Esophagus mucosa (tissue), 1 donor: Measurements from ENCODE around the gene ZBTB46. TPM values are rescaled to one million over a fixed set of nuclear protein-coding genes. Genes with fewer than 3 reads are reported as not detected.
A peak's percentile ranks its signal among the peaks of the same experiment; 100 is the strongest.
"Not testable (repeated sequence)": the region's sequence is repeated elsewhere in the genome, so short reads cannot be mapped to it uniquely, and the experiment has no call there.

Experiments used
- ATAC-seq: fragments of 200-7000 bp; cut with Tn5 transposase; one replicate; pipeline ENCODE4 v1.9.1; 2020
- total RNA-seq: library from RNA; stranded (reverse); gene quantifications from one replicate; pipeline ENCODE4 v1.2.4, GENCODE V29; 2023
- donor health status: DM: yes; HTN: yes; CAD: no.

The ZBTB46 gene
- total RNA-seq, 1 donor from 2014 or later: 1.7 TPM

DNA sequence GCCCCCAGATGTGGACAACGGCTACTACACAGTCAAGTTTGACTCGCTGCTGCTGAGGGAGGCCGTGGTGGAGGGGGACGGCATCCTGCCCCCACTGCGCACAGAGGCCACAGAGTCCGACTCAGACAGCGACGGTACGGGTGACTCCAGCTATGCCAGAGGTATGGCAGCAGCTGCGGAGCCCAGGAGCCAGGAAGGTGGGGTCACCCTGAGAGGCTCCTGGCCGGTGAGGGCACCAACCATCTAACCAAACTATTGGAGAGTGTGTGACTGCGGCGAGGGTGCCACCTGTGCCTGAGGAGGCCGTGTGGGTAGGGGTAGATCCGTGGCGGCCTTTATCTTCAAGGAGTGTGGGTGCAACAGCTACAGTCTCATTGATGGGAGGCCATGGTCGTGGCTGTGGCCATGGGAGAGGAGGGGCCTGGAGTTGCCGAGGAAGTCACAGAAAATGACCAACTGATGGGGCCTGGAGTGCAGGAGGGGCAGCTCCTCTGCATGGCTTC, 97.4 kb downstream of the ZBTB46 start:
- ATAC-seq: no peak

DNA sequence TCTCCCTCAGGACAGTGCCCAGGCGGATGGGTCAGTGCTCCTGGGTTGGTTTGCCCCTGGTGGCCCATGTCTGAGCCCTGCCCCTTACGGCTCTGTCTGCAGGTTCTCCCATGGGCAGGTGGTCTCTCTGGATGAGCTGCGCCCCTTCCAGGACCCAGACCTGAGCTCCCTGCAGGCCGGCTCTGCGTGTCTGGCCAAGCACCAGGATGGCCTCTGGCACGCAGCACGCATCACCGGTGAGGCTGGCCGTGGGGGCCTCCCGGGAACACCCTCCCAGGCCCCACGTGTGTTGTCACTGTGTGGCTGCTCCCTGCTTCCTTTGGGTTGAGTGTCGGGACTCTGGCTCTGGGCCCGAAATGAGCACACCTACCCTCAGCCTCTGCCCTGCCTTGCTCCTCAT, 97.9 kb downstream of the ZBTB46 start:
- no peak for ATAC-seq

DNA sequence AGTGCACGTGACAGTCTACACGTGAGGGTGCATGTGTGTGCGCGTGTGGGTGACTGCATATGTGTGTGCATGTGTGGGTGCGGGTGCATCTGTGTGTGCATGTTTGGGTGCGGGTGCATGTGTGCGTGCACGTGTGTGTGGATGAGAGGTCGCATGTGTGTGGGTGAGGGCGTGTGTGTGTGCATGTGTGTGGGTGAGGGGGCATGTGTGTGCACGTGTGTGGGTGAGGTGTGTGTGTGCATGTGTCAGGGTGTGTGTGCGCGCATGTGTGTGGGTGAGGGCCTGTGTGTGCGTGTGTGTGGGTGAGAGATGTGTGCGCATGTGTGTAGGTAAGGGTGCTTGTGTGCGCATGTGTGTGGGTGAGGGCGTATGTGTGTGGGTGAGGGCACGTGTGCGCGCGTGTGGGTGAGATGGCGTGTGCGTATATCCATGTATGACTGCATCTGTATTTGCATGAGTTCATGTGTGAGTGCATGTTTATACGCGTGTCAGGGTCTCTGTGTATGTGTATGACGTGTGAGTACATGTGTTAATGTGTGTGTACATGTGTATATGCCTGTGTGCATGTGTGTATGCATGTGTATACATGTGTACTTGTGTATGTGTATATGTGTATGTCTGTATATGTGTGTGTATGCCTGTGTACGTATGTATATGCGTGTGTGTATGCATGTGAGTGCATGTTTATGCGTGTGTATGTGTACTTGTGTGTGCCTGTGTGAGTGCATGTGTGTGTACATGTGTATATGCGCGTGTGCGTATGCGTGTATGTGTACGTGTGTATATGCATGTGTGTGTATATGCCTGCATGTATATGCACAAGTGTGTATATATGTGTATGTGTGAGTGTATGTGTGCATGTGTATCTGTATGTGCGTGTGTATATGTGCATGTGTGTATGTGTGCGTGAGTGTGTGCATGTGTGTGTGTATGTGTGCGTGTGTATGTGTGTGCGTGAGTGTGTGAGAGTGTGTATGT, 98.7 kb downstream of the ZBTB46 start:
- no peak for ATAC-seq

DNA sequence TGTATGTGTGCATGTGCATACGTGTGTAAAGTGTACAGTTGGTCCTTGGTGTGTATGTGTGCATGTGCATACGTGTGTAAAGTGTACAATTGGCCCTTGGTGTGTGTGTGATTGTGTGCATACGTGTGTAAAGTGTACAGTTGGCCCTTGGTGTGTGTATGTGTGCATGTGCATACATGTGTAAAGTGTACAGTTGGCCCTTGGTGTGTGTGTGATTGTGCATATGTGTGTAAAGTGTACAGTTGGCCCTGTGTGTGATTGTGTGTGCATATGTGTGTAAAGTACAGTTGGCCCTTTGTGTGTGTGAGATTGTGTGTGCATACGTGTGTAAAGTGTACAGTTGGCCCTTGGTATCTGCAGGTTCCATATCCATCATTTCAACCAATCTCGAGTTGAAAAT, 99.7 kb downstream of the ZBTB46 start:
- no peak for ATAC-seq

DNA sequence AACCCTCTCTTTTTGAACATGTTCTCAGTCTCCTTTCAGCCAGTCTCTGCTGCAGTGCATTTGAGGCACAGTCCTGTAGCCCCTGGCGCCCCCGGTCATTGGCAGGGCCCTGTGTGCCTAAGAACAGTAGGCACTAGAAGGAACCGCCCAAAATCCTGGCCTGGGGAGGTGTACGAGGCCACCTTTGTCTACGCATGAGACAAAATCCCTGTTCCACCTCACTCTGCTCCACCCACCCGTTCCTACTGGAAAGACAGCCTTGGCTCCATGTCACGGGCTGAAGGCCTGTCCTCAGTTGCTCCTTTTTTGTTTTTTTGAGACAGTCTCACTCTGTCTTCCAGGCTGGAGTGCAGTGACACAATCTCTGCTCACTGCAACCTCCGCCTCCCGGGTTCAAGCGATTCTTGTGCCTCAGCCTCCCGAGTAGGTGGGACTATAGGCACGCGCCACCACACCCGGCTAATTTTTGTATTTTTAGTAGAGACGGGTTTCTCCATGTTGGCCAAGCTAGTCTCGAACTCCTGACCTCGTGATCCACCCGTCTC, 100.8 kb downstream of the ZBTB46 start:
- ATAC-seq: not testable (repeated sequence)

DNA sequence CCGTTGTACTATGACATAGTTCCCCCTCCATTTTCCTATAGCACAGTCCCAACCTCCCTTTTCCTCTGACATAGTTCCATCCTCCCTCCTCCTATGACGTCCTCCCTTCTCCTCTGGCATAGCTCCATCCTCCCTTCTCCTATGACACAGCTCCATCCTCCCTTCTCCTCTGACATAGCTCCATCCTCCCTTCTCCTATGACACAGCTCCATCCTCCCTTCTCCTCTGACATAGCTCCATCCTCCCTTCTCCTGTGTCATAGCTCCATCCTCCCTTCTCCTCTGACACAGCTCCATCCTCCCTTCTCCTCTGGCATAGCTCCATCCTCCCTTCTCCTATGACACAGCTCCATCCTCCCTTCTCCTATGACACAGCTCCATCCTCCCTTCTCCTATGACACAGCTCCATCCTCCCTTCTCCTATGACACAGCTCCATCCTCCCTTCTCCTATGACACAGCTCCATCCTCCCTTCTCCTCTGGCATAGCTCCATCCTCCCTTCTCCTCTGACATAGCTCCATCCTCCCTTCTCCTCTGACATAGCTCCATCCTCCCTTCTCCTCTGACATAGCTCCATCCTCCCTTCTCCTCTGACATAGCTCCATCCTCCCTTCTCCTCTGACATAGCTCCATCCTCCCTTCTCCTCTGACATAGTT, 108.0 kb downstream of the ZBTB46 start:
- ATAC-seq: not testable (repeated sequence)

DNA sequence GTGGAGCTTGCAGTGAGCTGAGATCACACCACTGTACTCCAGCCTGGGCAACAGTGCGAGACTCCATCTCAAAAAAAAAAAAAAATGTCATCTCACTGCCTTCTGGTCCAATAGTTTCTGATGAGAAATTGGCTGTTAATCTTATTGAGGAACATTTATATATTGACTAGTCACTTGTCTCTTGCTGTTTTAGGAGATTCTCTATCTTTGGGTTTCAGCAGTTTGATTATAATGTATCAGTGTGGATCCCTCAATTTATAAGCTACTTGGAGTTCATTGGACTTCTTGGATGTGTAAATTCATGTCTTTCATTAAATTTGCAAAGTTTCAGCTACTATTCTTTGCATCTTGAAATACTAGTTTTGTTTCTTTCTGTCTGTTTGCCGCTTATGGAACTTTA, 112.1 kb downstream of the ZBTB46 start:
- ATAC-seq: no peak

DNA sequence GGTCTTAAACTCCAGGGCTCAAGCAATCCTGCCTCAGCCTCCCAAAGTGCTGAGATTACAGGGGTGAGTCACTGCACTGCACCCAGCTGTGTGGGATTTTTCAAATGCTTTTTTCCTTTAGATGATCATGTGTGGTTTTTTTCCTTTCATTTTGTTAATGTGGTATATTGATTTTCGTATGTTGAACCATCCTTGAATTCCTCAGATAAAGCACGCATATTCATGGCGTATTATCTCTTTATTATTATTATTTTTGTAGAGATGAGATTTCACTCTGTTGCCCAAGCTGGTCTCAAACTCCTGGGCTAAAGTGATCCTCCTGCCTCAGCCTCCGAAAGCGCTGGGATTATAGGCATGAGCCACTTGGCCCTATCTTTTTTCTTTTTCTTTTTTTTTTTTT, 116.2 kb downstream of the ZBTB46 start:
- ATAC-seq: no peak

DNA sequence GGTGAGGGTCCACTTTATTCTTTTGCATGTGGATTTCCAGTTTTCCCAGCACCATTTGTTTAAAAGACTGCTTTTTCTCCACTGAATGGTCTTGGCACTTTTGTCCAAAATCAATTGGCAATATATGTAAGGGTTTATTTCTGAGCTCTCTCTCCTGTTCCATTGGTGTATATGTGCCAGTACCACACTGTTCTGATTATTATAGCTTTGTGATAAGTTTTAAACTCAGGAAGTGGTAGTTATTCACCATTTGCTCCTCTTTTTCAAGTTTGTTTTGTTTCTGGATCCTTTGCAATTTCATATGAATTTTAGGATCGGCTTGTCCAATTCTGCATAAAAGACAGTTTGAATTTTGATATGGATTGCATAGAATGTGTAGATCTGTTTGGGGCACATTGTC, 118.9 kb downstream of the ZBTB46 start:
- no peak for ATAC-seq

DNA sequence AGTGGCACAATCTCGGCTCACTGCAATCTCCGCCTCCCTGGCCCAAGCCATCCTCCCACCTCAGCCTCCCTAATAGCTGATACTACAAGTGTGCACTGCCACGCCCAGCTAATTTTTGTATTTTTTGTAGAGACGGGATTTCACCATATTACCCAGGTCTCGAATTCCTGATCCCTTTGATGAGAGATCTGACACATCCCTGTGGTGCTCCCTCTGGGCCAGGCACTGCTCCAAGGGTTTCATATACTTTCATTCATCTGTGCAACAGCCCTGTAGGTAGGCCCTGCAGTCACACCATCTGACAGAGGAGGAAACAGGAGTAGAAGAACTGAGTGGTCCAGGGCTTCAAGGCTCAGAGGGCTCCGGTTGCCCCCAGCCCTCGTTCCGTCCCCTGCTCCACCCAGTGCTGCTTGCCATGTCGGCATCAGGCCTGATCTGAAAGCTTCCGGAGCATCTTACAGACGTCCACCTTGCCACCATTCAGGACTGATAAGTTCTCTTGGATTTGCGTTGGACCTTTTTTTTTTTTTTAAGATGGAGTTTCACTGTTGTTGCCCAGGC, 119.9 kb downstream of the ZBTB46 start:
- ATAC-seq: no peak

DNA sequence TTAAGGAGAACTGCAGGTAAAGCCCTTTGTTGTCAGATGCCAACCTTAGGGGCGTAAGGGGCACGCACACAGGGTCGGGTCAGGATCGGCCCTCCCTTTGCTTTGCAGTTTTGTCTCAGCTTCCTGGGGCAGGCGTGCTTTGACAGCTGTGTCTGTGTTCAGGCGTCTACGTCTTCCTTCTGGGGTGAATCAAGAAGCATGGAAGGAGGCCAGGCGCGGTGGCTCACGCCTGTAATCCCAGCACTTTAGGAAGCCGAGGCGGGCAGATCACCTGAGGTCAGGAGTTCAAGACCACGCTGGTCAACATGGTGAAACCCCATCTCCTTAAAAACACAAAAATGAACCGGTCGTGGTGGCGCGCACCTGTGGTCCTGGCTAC, 121.9 kb downstream of the ZBTB46 start:
- no peak for ATAC-seq

DNA sequence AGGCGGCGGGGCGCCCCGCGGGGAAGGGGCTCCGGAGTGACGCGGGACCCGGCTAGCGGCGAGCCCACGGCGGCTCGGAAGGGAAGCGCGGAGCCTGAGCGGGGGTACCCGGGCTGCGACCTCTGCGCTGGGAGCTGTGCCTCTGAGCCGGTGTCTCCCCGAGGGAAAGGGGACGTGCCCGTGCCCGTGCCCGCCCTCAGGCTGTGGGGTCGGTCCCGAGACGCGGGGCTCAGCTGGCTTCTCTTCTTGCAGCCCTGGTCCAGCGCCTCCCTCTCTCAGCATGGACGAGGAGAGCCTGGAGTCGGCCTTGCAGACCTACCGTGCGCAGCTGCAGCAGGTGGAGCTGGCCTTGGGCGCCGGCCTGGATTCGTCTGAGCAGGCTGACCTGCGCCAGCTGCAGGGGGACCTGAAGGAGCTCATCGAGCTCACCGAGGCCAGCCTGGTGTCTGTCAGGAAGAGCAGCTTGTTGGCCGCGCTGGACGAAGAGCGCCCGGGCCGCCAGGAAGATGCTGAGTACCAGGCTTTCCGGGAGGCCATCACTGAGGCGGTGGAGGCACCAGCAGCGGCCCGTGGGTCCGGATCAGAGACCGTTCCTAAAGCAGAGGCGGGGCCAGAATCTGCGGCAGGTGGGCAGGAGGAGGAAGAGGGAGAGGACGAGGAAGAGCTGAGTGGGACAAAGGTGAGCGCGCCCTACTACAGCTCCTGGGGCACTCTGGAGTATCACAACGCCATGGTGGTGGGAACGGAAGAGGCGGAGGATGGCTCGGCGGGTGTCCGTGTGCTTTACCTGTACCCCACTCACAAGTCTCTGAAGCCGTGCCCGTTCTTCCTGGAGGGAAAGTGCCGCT, 122.5 kb downstream of the ZBTB46 start:
- ATAC-seq: peak; percentile 8

DNA sequence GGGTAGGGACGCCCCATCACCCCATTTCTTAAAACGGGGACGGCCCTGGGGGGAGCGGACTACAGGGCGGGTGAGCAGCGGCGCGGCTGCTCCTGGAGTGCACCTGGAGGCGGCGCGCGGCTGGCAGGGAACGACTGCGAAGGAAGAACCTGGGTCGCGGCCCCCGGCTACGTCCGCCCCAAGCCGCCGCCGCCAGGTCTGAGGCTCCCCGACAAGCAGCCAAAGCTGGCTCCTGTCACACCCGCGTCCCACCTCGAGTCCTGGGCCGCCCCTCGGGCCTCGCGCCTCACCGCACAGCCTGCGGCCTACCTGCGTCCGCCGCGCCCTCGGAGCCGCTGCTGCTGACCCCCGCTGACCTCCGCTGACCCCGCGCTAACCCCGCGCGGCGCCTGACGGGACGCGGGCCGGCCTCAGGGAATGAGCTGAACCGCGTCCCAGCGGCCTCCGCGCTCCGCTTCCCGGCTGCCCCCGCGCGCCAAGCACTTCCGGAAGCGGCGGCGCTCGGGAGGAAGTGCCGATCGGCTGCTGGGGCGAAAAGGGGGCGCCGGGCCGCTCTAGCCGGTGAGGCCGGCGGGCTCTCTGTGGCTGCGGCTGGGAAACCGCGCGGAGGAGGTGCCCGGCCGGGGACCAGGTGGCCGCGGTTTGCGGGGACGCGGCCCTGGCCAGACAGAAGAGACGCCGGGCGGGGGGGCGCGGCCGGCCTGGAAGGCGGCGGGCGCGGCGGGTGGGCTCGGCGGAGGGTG, 123.3 kb downstream of the ZBTB46 start, which contains the start of the genes ARFRP1 and ZGPAT:
Gene ARFRP1, minus strand, starts transcription at position 419 of the 743 bp plus-strand sequence. CDS start 885 bp downstream, outside the sequence.
Gene ZGPAT, plus strand, starts transcription at position 482 of the 743 bp plus-strand sequence. CDS start 542 bp downstream, outside the sequence.
- peak; percentile 91 for ATAC-seq

DNA sequence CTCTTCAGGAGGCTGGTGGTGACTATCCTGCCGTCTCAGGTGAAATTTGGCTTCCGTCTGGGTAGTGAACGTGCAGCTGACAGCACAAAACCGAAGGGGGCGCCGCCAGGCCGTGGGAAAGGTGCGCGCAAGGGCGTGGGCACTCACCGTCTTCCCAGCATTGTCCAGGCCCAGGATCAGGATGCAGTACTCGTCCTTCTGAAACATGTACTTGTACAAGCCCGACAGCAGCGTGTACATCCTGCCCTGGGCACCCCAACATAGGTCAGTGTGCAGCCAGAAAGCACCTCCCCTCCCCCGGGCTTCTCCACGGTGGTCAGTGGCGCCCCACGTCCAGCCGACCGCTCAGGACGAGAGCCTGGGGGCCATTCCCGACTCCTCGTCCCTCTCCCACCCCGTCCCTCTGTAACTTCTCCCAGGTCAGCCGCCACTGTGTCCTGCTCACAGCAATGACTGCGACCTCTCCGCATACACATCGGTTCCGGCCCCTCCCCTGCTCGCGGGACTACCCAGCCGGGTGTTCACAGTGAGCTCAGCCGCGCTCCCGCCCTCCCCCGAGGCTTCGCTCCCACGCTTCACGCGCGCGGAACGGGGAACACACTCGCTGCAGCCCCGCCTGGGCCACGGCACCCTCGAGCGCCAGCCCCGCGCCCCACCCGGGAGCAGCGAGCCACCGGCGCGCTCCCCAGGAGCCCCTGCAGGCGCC, 124.1 kb downstream of the ZBTB46 start:
- peak; percentile 55 for ATAC-seq

DNA sequence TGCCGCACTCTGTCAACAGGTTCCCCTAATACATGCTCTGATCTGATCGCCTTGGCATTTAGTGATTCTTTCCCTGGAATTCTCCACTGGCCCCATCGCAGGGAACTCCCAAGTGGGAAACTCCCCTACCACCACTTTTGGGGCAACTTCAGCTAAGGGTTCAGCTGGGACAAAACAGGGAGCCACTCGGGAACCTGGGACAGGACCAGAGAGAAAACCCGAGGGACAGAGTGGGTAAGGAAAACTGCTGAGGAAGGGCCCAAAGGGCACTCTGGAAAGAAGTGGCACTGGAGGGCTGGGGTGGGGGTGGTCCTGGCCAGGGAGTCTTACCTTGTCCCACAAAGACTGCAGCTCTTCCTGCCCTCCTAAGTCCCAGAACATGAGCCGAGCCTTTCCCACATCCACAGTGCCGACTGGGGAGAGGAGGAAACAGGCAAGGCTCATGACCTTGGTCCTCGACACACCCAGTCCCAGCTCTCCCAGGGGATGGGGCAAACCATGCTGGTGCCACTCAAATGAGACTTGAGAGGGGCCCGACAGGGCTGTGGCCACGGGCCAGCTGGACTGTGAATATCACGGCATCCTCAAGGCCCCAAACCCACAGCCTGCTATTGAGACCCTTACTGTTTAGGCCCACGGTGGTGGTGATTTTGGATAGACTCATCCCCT, 124.9 kb downstream of the ZBTB46 start:
- no peak for ATAC-seq

DNA sequence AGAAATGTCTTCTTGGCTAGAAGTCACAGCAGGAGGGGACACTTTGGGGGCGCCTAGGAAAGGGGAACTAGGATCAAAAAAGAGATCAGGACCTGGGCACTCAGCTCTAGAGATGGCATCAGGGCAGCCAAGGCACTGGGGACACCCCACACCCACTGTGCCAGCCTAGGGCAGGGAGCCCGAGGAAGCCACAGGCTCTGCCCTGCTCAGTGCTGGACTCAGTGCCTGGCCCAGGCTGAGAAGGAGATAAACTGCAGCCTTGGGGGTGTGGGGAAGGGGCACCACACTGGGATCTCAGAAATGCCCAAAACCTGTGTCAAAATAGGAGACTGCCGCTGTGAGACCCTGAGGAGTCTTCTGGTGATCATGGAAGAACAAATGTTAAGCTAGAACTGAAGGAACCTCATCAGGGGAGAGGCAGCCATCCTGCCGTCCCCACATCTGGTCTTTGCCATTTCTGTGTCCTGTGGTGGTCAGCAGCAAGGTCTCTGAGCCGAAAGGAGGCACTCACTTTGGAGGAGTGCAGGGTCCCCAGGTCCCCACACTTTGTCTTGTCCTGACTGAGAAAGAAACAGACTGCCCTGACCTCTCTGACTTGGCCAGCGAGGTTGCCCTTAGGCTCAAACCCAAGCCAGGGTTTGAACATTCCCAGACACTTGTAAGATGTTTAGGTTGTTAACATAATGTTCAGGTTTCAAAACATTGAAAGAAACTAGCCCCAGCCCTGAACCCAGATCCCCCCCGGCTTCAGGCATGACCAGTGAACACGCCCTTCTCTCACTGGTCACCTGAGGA, 125.6 kb downstream of the ZBTB46 start:
- no peak for ATAC-seq

DNA sequence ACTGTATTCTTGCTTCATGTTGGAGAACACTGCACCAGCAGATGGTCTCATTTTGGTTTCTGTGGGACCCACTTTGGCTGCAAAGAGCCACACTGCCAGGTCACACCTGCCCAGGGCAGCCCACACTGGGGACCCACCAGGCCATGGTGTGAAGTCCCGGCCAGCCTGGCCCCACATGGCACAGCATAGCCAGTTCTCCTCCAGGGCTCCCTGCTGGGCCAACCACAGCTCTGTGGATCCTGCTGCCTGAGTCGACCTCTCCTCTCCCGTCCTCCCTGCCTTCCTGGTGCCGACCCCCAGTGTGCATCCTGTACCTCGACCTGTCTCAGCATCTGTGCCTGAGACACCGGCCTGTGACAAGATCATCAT, 126.3 kb downstream of the ZBTB46 start:
- ATAC-seq: no peak

DNA sequence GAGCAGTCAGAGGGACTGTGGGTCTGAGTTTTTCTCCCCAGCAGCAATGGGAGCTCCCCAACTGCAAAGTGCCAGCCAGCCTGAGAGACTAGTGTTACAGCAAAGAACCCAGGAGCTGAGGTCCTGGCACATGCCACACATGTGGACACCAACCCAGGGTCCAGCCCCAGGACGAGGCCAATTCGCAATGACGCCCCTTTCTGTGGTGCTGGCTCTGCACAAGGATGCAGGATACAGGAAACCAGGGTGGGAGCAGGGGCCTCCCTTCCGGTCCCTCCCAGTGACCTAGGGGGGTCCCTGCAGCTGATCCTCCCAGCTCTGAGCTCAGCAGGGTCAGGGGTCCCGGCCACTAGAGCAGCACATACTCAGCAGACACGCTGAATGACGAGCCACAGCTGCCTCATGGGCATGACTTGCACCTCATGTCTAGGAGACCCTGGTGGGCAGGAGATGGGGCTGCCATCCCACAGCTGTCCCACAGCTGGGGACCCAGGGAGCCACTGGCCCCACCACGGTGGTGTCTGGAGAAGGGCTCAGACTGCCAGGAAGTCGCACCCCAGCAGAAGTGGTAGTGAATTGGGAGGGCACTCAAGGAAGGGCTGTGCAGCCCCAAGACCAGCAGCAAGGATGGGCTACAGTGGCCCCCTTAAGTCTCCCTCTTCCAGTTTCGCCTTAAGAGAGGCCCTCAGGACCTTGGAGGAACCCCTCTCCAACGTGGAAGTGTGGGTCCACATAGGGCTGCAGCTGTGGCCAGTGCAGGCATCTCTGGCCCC, 126.9 kb downstream of the ZBTB46 start:
- no peak for ATAC-seq
